ENCODE data around the gene IRAG1. TPM values are rescaled to one million over a fixed set of nuclear protein-coding genes. Genes with fewer than 3 reads are reported as not detected.

IRAG1 gene
- total and polyA plus RNA-seq, 2 of the 13 experiments (the other 11 are each of a cell fraction or from before 2014, with no cell fraction given) = 0.13 to 0.20 TPM

GRCh38 chr11:10735481-10736475, 42.2 kb upstream of the IRAG1 start (continued):
- no peak for TF ChIP-seq ZNF574 (CRISPR knock-in tag; IDR thresholded peaks at IDR 0.05)
- TF ChIP-seq SNAPC5 (CRISPR knock-in tag; IDR thresholded peaks at IDR 0.05; ENCODE audit: borderline replicate concordance) = no peak
- no peak for TF ChIP-seq ZNF609 (CRISPR knock-in tag; IDR thresholded peaks at IDR 0.05; ENCODE audit: borderline replicate concordance)
- peak; percentile 60; the same call in 1 of the 2 replicates for TF ChIP-seq ZNF205 (CRISPR knock-in tag; IDR thresholded peaks at IDR 0.05)
- no peak; the same call in 1 of the 2 replicates for TF ChIP-seq FOXC1 (CRISPR knock-in tag; IDR thresholded peaks at IDR 0.05; ENCODE audit: borderline replicate concordance)
- TF ChIP-seq DPF2 (CRISPR knock-in tag; IDR thresholded peaks at IDR 0.05; ENCODE audit: borderline replicate concordance, low read depth) = no peak
- TF ChIP-seq NR1H2 (CRISPR knock-in tag; IDR thresholded peaks at IDR 0.05; ENCODE audit: borderline replicate concordance, low read depth) = no peak
- TF ChIP-seq ASH2L (IDR thresholded peaks at IDR 0.05; ENCODE audit: insufficient read length, low read depth, low read length) = no peak
- peak; percentile 53; the same call in 1 of the 2 replicates for TF ChIP-seq ZFP91 (CRISPR knock-in tag; IDR thresholded peaks at IDR 0.05; ENCODE audit: borderline replicate concordance)
- no peak for TF ChIP-seq JUN (CRISPR knock-in tag; IDR thresholded peaks at IDR 0.05)
- no peak for TF ChIP-seq SNAPC4 (CRISPR knock-in tag; IDR thresholded peaks at IDR 0.05)
